B cell (primary cell): ENCODE measurements around the gene PPP1R36. TPM values are rescaled to one million over a fixed set of nuclear protein-coding genes. Genes with fewer than 3 reads are reported as not detected.

Experiments used
- ATAC-seq: fragments of 200-7000 bp; cut with Tn5 transposase; one replicate; pipeline ENCODE4 v1.10.0; 2021; ENCODE audit warnings: low read depth, mild to moderate bottlenecking, moderate number of reproducible peaks, moderate library complexity
- CTCF ChIA-PET: fragments of 350-600 bp; sonication (Branson Sonifier 250); formaldehyde crosslinking; loops from one replicate; lab custom pipeline; 2021; ENCODE audit warnings: antibody characterized with exemption, inconsistent platforms; lab: Charles Lee
- POLR2A ChIA-PET: fragments of 350-600 bp; sonication (Branson Sonifier 250); formaldehyde crosslinking; loops from one replicate; lab custom pipeline; 2021; ENCODE audit warnings: antibody characterized with exemption; lab: Charles Lee
- DNase-seq: peaks from one replicate; pipeline ENCODE4 v3.0.0; 2013
- H2AFZ ChIP-seq: 2 replicates; pipeline ENCODE4 v1.6.1; 2012; ENCODE audit warnings: mild to moderate bottlenecking, low read depth, low read length; ENCODE audit not compliant: insufficient read depth, poor library complexity, severe bottlenecking
- H3K27ac ChIP-seq, 2 donors: 1 replicate in 1 of 2; 2 replicates in 1 of 2; pipeline ENCODE4 v1.5.1; 2012 to 2013; ENCODE audit warnings: low read length in 2 of 2, mild to moderate bottlenecking in 2 of 2, moderate library complexity in 1 of 2
- H3K27me3 ChIP-seq, 4 experiments: fragments of 200-600 bp in 1 of 4; sonication (generic) in 1 of 4; replicated peaks in 1 of 4; 1 replicate in 2 of 4; 2 replicates in 2 of 4; pipeline versions ENCODE4 v1.6.1 to v1.7.0; 2013 to 2016; ENCODE audit warnings: low read length in 3 of 4, mild to moderate bottlenecking in 2 of 4, mixed read lengths in 1 of 4, moderate library complexity in 1 of 4; ENCODE audit not compliant: insufficient read depth in 4 of 4, control insufficient read depth in 3 of 4; ENCODE audit errors: control extremely low read depth in 1 of 4
- H3K36me3 ChIP-seq, 2 experiments: replicated peaks in 1 of 2; 1 replicate in 1 of 2; 2 replicates in 1 of 2; pipeline versions ENCODE4 v1.6.1 to v1.7.1; 2013; ENCODE audit warnings: low read length in 1 of 2; ENCODE audit not compliant: insufficient read depth in 2 of 2, control insufficient read depth in 1 of 2; ENCODE audit errors: control extremely low read depth in 1 of 2, extremely low read depth in 1 of 2
- H3K4me1 ChIP-seq, 2 donors: fragments of 200-600 bp in 1 of 2; sonication (generic) in 1 of 2; 1 replicate in 1 of 2; 2 replicates in 1 of 2; pipeline versions ENCODE4 v1.5.1 to v1.6.1; 2013 to 2017; ENCODE audit warnings: low read length in 2 of 2; ENCODE audit not compliant: control insufficient read depth in 2 of 2, insufficient read depth in 2 of 2
- H3K4me2 ChIP-seq: replicated peaks from 2 replicates; pipeline ENCODE3; 2012; ENCODE audit warnings: mild to moderate bottlenecking, low read depth, low read length; ENCODE audit not compliant: poor library complexity, severe bottlenecking
- H3K4me3 ChIP-seq, 5 experiments: fragments of 200-600 bp in 1 of 5; sonication (generic) in 1 of 5; 1 replicate in 3 of 5; 2 replicates in 2 of 5; pipeline versions ENCODE4 v1.5.1 to v1.7.0; 2011 to 2016; ENCODE audit warnings: low read length in 4 of 5, mild to moderate bottlenecking in 4 of 5, low read depth in 2 of 5, control low read depth in 1 of 5, moderate library complexity in 1 of 5; ENCODE audit not compliant: insufficient read depth in 1 of 5; ENCODE audit errors: control extremely low read depth in 1 of 5, extremely low read depth in 1 of 5
- H3K79me2 ChIP-seq: fragments of 200-600 bp; sonication (generic); one replicate; pipeline ENCODE4 v1.6.0; 2016; ENCODE audit warnings: low read length; ENCODE audit not compliant: control insufficient read depth, insufficient read depth
- H3K9ac ChIP-seq: fragments of 200-600 bp; sonication (generic); 2 replicates; pipeline ENCODE4 v1.6.1; 2017; ENCODE audit warnings: mild to moderate bottlenecking, low read length, moderate library complexity
- H3K9me3 ChIP-seq, 3 donors: one replicate each; pipeline versions ENCODE4 v1.6.1 to v1.7.1; 2013; ENCODE audit warnings: low read length in 2 of 3; ENCODE audit not compliant: control insufficient read depth in 2 of 3, insufficient read depth in 1 of 3; ENCODE audit errors: control extremely low read depth in 1 of 3
- H4K20me1 ChIP-seq: 2 replicates; pipeline ENCODE4 v1.6.0; 2012; ENCODE audit warnings: mild to moderate bottlenecking, low read length; ENCODE audit not compliant: insufficient read depth, control insufficient read depth, poor library complexity, severe bottlenecking
- H3K27ac Mint-ChIP-seq: one replicate; pipeline ENCODE4 v1.8.0; 2021; ENCODE audit warnings: mixed read lengths
- H3K27me3 Mint-ChIP-seq: one replicate; pipeline ENCODE4 v1.8.0; 2021; ENCODE audit warnings: mixed read lengths
- H3K4me1 Mint-ChIP-seq: one replicate; pipeline ENCODE4 v1.8.0; 2021; ENCODE audit warnings: mixed read lengths
- H3K4me3 Mint-ChIP-seq: one replicate; pipeline ENCODE4 v1.8.0; 2021; ENCODE audit warnings: mixed read lengths
- H3K9me3 Mint-ChIP-seq: one replicate; pipeline ENCODE4 v1.8.0; 2022; ENCODE audit warnings: mixed read lengths; ENCODE audit not compliant: insufficient read depth
- EZH2 ChIP-seq: IDR thresholded peaks from 2 replicates; pipeline ENCODE4 v1.6.1; 2012; ENCODE audit warnings: borderline replicate concordance, low read depth, mild to moderate bottlenecking, moderate library complexity, low read length; ENCODE audit not compliant: insufficient read depth, poor library complexity, severe bottlenecking
- WGBS: methylation state at CpG from one replicate; pipeline ENCODE4 v1.1.5; 2013; ENCODE audit warnings: missing lambda C conversion rate; ENCODE audit not compliant: insufficient coverage; 5-methylcytosine and 5-hydroxymethylcytosine counted together
- intact Hi-C: fragments of 100-400 bp; cut with micrococcal nuclease; formaldehyde crosslinking; loops from one replicate; pipeline ENCODE4 v1.10.0; 2022
- polyA plus RNA-seq: library from polyadenylated mRNA; depleted of rRNA; stranded (reverse); fragments of >200 nt; gene quantifications from 2 replicates; pipeline ENCODE4 v1.2.3, GENCODE V29; 2012
- total RNA-seq, 2 donors: library from RNA; stranded (reverse); fragments of 120-200 nt in 1 of 2; gene quantifications; 1 replicate in 1 of 2; 2 replicates in 1 of 2; pipeline versions ENCODE4 v1.2.3 to v1.2.4, GENCODE V29; 2013 to 2022
- TF ChIP-seq, protein P1 (sequence below): fragments of 200-600 bp; IDR thresholded peaks from one replicate; pipeline ENCODE4 v1.8.0; 2022; ENCODE audit warnings: antibody characterized with exemption, mild to moderate bottlenecking

Gene PPP1R36
- total and polyA plus RNA-seq, 2 donors (not counting 1 experiment from before 2014, with no cell fraction given) = 0.06 TPM; not detected in 1

- peak overlapping the region; percentile 86 for H3K4me2 ChIP-seq
- Mint-ChIP-seq H3K27me3 (no peaks in the 10 kb centered on the region), H3K9me3 (no peaks in the 10 kb centered on the region), H3K4me3 (peak overlapping the region; percentile 95), H3K27ac (peak overlapping the region; percentile 100), H3K4me1 (peaks cover 55% of the 10 kb centered on the region)
- H3K79me2 ChIP-seq = peaks cover 80% of the 10 kb centered on the region
- intact Hi-C loops = loop anchor here (2.0 to 5.0 kb wide), 7 partner anchors 34 to 910 kb away; partner anchors contain the start of genes FUT8 and SYNE2
- ChIA-PET POLR2A (interaction anchor here (0.6 to 3.4 kb wide), 5 partner anchors 13 to 861 kb away, joined by 3 to 28 read pairs (median 4); partner anchors contain the start of genes HSPA2, MTHFD1 and WDR89), CTCF (interaction anchor here (0.9 to 3.1 kb wide), 14 partner anchors 9 to 189 kb away, joined by 3 to 42 read pairs (median 4); partner anchors contain the start of gene HSPA2)
- peaks cover 27% of the 10 kb centered on the region for H4K20me1 ChIP-seq
- ATAC-seq = no peak
- peaks cover 52 to 53% of the 10 kb centered on the region in 2 donors for H3K4me1 ChIP-seq
- 30% methylated on average over 4 of the region's 6 CpGs for WGBS
- peak overlapping the region; percentile 95 for H3K9ac ChIP-seq
- no peaks in the 10 kb centered on the region for H3K27me3 ChIP-seq
- peak; percentile 68 for DNase-seq
- H3K27ac ChIP-seq = peak overlapping the region; percentile 99 to 100
- H3K36me3 ChIP-seq = peaks cover 0 to 4% of the 10 kb centered on the region in 2 experiments
- TF ChIP-seq EZH2 = no peak
- TF ChIP-seq, protein P1, sequence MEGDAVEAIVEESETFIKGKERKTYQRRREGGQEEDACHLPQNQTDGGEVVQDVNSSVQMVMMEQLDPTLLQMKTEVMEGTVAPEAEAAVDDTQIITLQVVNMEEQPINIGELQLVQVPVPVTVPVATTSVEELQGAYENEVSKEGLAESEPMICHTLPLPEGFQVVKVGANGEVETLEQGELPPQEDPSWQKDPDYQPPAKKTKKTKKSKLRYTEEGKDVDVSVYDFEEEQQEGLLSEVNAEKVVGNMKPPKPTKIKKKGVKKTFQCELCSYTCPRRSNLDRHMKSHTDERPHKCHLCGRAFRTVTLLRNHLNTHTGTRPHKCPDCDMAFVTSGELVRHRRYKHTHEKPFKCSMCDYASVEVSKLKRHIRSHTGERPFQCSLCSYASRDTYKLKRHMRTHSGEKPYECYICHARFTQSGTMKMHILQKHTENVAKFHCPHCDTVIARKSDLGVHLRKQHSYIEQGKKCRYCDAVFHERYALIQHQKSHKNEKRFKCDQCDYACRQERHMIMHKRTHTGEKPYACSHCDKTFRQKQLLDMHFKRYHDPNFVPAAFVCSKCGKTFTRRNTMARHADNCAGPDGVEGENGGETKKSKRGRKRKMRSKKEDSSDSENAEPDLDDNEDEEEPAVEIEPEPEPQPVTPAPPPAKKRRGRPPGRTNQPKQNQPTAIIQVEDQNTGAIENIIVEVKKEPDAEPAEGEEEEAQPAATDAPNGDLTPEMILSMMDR = peak; percentile 44
- H3K9me3 ChIP-seq = no peaks in the 10 kb centered on the region
- H3K4me3 ChIP-seq = peak overlapping the region; percentile 87 to 98 (median 95)
- peak overlapping the region; percentile 74 for H2AFZ ChIP-seq
Observed at GRCh38 chr14:64502456-64502855, 47.3 kb upstream of the PPP1R36 start.

DNA sequence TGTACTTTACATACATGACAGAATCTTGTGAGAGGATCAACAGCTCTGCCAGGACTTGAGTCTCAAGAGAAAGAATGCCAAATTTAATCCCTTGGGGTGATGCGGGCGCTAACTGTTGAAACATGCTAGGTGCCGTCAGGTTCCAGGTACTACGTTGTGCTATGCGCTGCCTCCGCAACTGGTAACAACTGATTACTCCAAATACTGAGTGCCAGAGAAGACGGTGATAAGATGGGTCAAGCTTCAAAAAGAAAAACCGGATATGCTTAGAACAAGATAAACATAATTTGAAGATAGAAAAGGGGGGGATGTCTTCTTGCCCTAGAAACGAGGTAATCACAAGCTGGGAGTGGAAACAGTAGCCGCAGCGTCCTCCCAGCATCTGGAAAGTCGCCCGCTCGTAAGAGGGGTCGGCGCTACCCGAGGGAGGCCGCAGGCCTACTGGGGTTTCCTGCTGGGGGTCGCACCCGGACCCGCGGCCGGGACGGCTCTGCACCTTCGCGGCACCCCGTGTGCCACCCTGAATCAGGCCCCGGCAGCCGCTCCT is 46.8 kb upstream of the PPP1R36 start:
- Histone ChIP-seq H3K4me3 (peak overlapping the region; percentile 87 to 98 (median 95)), H3K9ac (peak overlapping the region; percentile 95), H2AFZ (peak overlapping the region; percentile 74), H3K27me3 (no peaks in the 10 kb centered on the region), H3K4me1 (peaks cover 57 to 58% of the 10 kb centered on the region in 2 donors), H3K4me2 (peak overlapping the region; percentile 86), H3K36me3 (peaks cover 0 to 4% of the 10 kb centered on the region in 2 experiments), H3K9me3 (no peaks in the 10 kb centered on the region), H3K27ac (peak overlapping the region; percentile 99 to 100), H4K20me1 (peaks cover 32% of the 10 kb centered on the region), H3K79me2 (peaks cover 80% of the 10 kb centered on the region)
- peaks cover 56% of the 10 kb centered on the region for H3K4me1 Mint-ChIP-seq
- no peaks in the 10 kb centered on the region for H3K27me3 Mint-ChIP-seq
- ATAC-seq (no peak), DNase-seq (peak; percentile 65)
- TF ChIP-seq EZH2 = no peak
- TF ChIP-seq, protein P1 = no peak
- intact Hi-C loops = loop anchor here (1.0 to 5.0 kb wide), 12 partner anchors 8 to 909 kb away; partner anchors contain the start of genes CHURC1, FUT8, HSPA2 and MTHFD1
- no peaks in the 10 kb centered on the region for H3K9me3 Mint-ChIP-seq
- H3K27ac Mint-ChIP-seq = peak overlapping the region; percentile 100
- CTCF ChIA-PET = interaction anchor here (0.9 to 3.1 kb wide), 13 partner anchors 9 to 164 kb away, joined by 3 to 42 read pairs (median 4); partner anchors contain the start of gene HSPA2
- POLR2A ChIA-PET = interaction anchor here (0.6 to 3.4 kb wide), 6 partner anchors 11 to 861 kb away, joined by 3 to 28 read pairs (median 4); partner anchors contain the start of genes HSPA2, MTHFD1 and WDR89
- 0% methylated on average over 26 of the region's 29 CpGs for WGBS
- H3K4me3 Mint-ChIP-seq = peak overlapping the region; percentile 95
